IPS-NIHi7 (cell line): Measurements from ENCODE around the gene B3GNT7.
"Not testable (repeated sequence)": the region's sequence is repeated elsewhere in the genome, so short reads cannot be mapped to it uniquely, and the experiment has no call there.

ENCODE experiments used
- DNase-seq: peaks from one replicate; pipeline ENCODE4 v3.0.0; 2012; ENCODE audit warnings: mixed read lengths; ENCODE audit errors: extremely low spot score

B3GNT7 gene

GRCh38 chr2:231364961-231365810 is 30.3 kb upstream of the B3GNT7 start:
- peak; percentile 42 for DNase-seq

GRCh38 chr2:231367178-231367577 is 28.3 kb upstream of the B3GNT7 start:
- no peak for DNase-seq

GRCh38 chr2:231369580-231370428 is 25.7 kb upstream of the B3GNT7 start:
- DNase-seq: peak; percentile 67

- no peak for DNase-seq
Observed at GRCh38 chr2:231370429-231370748, 25.1 kb upstream of the B3GNT7 start.

- peak; percentile 81 for DNase-seq
Observed at GRCh38 chr2:231370749-231371429, 24.6 kb upstream of the B3GNT7 start.

GRCh38 chr2:231371430-231372054 is 24.0 kb upstream of the B3GNT7 start:
- DNase-seq: no peak

GRCh38 chr2:231372326-231372725 is 23.2 kb upstream of the B3GNT7 start:
- no peak for DNase-seq

- no peak for DNase-seq
Observed at GRCh38 chr2:231373184-231373583, 22.3 kb upstream of the B3GNT7 start.

- DNase-seq: no peak
Observed at GRCh38 chr2:231373786-231374349, 21.6 kb upstream of the B3GNT7 start.

GRCh38 chr2:231374771-231375170 is 20.7 kb upstream of the B3GNT7 start:
- DNase-seq: no peak

GRCh38 chr2:231375994-231376615 is 19.4 kb upstream of the B3GNT7 start:
- not testable (repeated sequence) for DNase-seq

GRCh38 chr2:231376857-231377256 is 18.7 kb upstream of the B3GNT7 start:
- DNase-seq: no peak

GRCh38 chr2:231378026-231378722 is 17.3 kb upstream of the B3GNT7 start:
- DNase-seq: no peak

GRCh38 chr2:231379266-231380215 is 16.0 kb upstream of the B3GNT7 start:
- no peak for DNase-seq

GRCh38 chr2:231380307-231380706 is 15.2 kb upstream of the B3GNT7 start:
- DNase-seq: no peak

- no peak for DNase-seq
Observed at GRCh38 chr2:231380991-231381847, 14.3 kb upstream of the B3GNT7 start.

GRCh38 chr2:231382116-231382515 is 13.4 kb upstream of the B3GNT7 start:
- no peak for DNase-seq

- no peak for DNase-seq
Observed at GRCh38 chr2:231383416-231384108, 11.9 kb upstream of the B3GNT7 start.
